Stromal cell of bone marrow (primary cell): Measurements from ENCODE around the gene RHBDL3.
"Not testable (repeated sequence)": the region's sequence is repeated elsewhere in the genome, so short reads cannot be mapped to it uniquely, and the experiment has no call there.

Experiments used
- DNase-seq: peaks from one replicate; pipeline ENCODE4 v3.0.0-alpha.2; 2012; ENCODE audit warnings: low read depth

The RHBDL3 gene, protein sequence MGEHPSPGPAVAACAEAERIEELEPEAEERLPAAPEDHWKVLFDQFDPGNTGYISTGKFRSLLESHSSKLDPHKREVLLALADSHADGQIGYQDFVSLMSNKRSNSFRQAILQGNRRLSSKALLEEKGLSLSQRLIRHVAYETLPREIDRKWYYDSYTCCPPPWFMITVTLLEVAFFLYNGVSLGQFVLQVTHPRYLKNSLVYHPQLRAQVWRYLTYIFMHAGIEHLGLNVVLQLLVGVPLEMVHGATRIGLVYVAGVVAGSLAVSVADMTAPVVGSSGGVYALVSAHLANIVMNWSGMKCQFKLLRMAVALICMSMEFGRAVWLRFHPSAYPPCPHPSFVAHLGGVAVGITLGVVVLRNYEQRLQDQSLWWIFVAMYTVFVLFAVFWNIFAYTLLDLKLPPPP

DNA sequence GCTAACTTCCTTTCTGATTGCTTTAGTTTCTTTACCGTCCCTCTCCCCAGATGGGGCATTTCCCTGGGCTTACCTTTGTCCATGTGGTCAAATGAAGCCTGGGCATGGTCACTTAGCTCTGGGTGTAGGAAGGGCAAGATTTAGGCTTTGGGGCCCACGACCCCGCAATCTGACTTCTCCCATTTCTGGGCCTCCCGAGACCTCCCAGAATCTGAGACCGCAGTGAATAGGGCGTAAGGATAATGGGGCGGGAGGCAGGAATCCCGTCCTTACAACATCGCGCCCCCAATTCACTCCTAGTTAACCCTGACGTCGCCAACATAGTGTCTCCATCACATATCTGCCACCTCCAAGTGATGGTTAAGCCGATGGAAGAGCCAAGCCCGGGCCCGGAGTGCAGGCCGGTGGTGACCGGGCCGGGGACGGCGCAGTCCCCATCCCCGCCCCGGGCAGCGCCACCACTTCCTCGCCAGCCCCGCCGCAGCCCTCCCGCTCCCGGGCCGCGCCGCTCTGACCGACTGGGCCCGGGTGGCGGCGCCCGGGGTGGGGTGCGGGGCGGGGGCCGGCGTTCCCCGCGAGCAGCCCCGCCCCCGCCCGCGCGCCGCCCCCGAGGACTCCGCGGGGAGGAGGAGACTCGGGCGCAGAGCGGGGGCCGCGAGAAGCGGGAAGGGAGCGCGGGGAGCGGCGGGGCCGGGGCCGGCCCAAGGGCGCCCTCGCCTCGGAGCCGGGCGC lies at the start of gene RHBDL3:
TSS of gene RHBDL3 (plus strand) at position 641 of the 732 bp plus-strand sequence. CDS start 358 bp downstream, outside the sequence.
- DNase-seq, result no peak

DNA sequence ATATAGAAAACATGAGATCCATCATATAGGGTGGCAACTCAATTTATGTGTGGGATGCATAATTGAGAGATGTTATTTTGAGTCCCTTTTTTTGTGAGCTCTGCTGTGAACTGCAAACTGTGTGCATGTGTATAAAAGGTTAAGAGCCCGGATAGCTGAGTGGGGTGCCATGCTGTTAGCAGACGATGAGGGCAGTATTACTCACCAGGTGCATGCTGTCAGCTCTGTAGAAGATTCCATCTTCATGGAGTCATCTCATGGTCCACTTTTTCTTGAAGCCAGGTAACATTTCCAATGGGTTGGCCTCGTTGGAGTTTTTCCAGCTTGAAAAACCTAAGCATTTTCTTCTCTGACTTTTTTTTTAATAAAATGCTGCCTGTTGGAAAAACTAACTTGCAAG lies 43.0 kb upstream of the RHBDL3 start:
- DNase-seq, result no peak

DNA sequence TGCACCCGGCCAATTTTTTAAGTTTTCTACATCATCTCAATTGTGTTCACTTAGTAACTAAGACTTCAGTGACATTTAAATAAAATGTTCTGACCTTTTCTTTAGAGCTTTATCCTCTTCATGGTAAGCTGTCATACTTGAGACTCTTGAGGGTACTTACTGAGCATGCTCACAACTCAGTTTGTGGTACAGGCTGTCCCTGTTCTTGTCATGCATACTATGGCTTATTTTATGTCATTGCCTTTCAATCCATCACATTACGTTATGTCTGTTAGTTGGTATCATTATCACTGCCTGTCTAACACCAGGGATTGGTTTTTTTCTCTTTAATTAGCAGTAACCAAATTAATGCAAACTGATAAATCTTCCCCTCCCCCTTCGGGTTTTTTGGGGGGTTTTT lies 41.9 kb upstream of the RHBDL3 start:
- DNase-seq, result no peak

DNA sequence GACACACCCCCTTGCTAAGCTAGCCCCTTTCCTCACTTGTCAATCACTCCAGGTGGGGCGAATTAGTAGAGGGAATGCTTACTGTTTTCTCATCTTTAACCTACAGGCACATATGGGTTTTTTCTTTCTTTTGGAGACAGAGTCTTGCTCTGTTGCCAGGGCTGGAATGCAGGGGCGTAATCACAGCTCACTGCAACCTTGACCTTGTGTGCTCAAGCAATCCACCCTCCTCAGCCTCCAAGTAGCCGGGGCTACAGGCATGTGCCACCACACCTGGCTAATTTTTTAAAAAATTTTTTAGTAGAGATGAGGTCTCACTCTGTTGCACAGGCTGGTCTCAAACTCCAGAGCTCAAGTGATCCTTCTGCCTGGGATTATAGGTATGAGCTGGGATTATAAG lies 38.7 kb upstream of the RHBDL3 start:
- no peak for DNase-seq

DNA sequence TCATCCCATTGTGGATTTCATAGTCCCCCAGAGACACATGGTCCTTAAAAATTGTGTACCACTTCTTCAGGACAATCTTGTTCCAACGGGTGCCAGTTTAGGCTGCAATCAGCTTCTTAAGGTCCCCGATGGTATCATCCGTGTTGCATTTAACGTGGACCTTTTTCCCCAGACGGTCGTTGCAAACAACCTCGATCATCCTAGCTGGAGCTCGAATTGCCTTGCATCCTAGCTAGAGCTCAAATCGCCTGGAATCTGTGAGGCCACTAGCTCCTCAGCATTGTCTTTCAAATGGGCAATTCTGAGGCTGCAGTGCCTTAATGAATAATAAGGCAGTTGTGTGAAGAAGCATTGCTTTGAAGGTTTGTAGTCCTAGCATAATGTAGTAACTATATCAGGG lies 37.7 kb upstream of the RHBDL3 start:
- no peak for DNase-seq

DNA sequence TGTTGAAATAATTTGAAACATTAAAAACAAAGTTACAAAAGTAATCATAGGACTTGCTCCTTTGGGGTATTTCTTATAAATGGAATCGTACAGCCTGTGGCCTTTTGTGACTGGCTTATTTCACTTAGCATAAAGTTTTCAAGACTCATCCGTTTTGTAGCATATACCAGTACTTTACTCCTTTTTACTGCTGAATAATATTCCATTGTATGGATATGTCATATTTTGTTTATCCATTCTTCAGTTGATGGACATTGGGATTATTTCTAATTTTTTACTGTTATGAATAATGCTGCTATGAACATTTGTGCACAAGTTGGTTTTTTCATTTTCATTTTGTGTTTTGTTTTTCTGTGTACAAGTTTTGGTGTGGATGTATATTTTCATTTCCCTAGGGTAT lies 30.0 kb upstream of the RHBDL3 start:
- no peak for DNase-seq

DNA sequence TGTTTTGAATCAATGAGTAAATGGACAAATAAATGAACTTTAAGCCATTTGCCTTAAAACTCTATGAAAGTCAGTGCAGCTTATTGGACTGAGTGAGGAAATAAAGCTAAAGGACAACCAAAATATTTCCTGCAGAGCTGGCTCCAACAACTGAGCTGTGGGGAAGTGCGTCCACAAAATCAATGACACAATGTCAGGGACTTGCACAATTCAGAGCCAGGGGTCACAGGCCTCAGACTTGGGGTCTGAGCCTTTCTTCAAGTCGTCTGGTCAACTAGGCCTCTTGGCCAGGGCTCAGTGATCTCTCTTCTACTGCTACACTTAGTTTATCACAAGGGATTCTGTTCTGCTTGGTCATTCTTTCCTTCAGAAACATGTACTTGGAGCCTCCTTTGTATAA lies 26.2 kb upstream of the RHBDL3 start:
- no peak for DNase-seq

DNA sequence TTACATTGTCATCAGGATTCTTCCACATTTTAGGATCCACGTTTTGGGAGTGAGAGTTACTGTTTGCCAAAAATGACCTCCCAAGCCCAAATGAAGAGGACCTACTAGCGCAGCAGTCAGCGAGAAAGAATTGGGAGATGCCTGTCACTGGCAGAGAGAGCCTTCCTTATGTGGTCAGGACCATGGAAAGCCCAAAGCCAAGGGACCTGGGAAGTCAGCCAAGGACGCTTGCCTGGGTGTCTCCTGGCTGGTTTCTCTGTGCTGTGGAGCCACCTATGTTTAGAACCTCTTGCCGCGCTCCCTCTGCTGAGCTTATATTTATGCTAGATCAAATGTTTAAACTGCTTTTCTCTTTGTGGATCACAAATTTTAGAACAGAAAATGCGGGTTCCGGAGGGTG lies 24.9 kb upstream of the RHBDL3 start:
- DNase-seq, result peak; percentile 15

DNA sequence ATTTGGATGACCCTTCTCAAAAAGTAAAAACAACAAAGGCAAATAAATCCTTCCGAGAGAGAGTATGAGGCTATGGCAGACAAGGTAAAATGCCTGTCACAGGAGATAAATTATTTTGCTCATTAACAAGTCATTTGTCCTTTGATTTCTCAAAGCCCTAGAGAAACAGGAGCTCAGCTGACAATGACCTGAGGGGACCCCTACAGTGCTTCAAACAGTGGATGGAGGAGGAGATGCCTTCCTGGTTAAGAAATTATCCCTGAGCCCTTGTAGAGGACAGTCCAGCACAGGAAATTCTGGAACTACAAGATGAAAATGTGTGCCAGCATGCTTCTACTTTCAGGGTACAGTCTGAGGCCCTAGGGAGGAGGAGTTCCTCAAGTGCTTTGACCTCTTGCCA lies 24.0 kb upstream of the RHBDL3 start:
- DNase-seq, result no peak

DNA sequence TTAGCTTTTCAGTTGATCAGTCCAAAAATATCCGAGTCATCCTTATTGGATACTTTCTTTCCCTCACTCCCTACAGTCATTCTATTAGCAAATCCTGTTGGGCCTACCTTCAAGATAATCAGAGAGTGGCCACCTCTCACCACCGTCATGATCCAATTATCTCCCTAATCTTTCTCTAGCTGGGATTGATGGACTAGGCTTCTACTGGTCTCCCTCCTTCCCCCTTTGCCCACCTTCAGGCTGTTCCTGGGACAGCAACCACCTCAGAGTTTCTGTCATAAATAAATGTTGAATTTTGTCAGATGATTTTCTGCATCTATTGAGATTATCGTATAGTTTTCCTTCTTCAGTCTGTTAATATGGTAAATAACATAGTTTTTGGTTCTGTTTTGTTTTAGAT lies 16.2 kb upstream of the RHBDL3 start:
- DNase-seq, result no peak

DNA sequence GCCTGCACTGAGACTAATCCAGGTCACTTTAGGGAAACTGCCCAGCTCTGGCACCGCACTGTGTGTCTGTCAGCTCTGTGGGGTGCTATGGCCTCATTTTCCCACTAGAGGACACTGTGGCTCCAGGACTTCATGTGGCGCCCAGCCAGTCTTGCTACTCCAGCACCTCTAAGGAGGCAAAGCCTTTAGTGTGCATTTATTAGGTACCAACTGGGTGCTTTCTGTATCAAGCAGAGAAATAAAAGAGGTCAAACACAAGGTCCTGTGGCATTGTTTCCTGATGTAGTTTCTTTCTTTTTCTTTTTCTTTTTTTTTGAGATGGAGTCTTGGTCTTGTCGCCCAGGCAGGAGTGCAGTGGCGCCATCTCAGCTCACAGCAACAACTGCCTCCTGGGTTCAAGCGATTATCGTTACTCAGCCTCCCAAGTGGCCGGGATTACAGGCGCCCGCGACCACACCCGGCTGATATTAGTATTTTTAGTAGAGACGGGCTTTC lies 12.5 kb upstream of the RHBDL3 start:
- peak; percentile 58 for DNase-seq

DNA sequence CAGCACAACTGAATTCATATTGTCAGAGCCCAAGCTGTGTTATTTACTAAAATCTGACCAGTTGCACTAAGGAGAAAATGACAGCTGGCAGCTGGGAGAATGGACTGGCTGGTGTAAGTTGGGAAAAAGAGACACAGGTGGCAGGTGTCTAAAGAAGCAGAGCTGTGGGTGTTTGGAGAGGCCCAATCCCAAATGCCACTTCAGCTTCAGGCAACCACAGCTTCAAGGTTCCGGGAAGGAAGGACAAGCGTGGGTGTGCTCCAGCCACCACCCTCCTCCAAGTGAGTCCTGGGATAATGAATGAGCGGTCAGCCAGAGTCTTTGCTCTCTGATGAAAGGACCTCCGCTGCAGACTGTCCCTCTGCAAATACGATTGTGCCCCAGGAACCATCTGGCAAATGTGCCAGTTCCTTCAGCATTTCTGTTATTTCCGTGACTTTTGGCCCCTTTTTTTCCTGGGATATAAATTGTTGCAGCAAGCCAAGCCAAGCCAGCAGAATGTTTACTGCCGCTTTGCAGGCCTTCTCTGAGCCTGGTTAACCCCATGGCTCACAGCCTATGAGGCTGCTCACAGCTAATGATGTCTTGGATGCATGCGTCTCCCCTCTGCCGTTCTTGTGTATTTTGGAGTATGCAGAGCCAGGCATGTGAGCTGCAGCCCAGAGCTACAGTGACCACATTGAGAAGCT lies 9.5 kb upstream of the RHBDL3 start:
- DNase-seq, result peak; percentile 22

DNA sequence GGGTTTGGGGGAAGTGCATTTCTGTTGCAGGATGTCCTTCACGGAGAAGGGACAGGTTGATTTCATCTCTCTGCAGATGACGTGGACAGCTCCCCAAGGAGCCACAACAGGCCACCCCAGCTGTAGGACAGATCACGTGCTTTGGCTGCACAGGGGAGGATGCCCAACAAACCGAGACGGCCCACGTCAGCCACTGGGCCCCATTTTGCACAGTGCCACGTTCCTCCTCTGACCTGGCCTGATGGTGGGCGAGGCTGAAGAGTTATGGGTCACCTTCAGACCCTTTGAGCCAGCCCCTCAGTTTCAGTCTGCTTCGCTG lies 9.0 kb upstream of the RHBDL3 start:
- no peak for DNase-seq

DNA sequence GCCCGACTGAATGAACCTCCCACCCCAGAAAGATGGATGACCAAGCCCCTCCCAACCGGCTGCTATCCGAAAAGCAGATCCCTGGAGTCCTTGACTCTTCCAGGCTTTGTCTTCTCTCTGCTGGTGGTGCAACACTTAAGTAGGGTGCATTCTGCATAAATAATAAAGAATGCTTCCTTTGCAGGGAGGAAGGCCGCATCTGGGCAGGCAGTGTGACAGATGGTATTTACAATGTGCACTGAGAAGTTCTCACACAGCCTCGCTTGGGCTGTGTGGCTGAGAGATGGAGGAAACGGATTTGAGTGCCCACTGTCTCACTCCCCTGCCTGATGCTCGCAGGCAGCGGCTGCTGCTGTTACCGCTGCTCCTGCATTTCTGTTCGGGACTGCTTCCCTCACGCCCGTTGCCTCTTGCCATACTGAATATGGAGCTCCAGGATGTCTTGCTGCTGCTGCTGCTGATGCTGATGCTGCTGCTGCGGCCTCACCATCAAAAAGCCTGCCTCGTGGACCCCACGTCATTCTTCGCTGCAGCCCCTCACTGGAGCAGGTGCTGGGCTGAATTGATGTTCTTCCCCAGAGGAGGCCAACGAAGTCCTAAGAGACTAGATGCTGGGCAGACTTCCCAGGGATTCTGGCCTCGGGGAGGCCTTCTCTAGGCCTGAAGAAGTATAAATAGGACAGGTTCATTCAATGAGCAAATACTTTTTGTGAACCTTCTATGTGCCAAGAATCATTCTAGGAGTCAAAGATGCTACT lies 7.1 kb upstream of the RHBDL3 start:
- DNase-seq, result no peak

DNA sequence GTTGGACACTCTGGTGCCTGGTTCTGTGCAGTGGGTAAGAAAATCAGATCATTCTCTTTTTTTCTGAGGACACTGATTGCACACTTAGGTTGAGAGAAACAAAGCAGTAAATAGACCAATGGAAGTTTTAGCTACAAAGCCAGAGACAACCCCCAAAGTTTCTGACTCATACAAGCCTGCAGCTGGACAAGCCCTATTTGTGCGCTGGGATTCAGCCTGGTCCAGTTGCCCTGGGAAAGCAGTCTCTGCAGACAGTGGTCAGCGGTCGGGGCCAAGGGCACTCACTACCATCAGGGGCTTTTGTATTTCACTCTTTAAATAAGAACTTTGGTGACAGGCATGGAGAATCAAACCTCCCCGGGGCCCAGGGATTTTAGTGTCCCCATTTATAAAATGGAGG lies 6.0 kb upstream of the RHBDL3 start:
- peak; percentile 53 for DNase-seq

DNA sequence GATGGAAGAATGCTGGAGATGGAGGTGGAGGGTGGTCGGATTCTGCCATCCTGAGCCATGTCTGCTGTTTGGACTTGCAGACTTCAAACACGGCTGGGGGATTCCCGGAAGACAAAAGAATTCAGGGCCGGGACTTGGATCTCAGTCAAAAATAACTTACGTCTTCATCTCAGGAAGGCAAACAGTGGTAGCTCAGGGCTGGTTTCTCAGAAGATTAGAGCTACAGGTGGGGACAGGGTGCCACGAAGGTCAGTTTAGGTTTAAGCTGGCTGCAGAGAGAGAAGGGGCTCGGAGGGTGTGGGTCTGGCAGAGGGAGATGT lies 4.3 kb upstream of the RHBDL3 start:
- no peak for DNase-seq

DNA sequence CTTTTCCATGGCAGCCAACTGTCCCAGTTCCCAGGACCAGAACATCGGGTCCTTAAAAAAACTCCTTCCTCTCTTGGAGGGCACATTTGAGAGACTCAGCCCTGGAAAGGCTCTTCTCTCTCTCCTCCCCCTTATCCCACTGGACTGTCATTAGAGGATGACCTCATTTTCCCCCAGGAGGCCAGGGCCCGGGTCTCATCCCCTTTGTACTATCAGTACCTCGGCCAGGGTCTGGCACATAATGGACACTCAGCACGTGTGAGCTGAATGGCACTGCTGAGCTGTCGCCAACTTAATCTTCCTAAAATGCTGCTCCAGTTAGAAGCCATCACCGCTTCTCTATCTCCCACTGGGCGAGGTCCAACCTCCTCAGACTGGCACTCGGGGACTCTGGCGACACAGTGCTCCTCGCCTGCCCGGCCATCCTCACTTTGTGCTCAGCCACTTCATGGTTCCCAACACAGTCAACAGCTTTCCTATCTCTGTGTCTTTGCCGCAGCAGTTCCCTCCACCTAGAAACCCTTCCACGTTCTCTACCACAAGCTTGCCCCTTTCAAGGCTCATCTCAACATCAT lies 3.6 kb upstream of the RHBDL3 start:
- DNase-seq, result no peak

DNA sequence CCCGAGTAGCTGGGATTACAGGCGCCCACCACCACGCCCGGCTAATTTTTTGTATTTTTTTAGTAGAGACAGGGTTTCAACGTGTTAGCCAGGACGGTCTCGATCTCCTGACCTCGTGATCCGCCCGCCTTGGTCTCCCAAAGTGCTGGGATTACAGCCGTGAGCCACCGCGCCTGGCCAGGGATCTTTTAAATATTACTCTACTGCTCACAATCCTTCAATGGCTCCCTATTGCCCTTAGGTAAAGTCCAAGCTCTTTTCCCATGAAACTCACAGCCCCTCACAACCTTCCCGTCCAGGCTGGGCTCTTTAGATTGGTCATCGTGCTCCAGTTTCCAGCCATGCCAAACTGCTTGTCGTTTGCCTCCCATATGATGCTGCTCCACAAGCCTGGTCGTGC lies 2.1 kb upstream of the RHBDL3 start:
- DNase-seq, result not testable (repeated sequence)

DNA sequence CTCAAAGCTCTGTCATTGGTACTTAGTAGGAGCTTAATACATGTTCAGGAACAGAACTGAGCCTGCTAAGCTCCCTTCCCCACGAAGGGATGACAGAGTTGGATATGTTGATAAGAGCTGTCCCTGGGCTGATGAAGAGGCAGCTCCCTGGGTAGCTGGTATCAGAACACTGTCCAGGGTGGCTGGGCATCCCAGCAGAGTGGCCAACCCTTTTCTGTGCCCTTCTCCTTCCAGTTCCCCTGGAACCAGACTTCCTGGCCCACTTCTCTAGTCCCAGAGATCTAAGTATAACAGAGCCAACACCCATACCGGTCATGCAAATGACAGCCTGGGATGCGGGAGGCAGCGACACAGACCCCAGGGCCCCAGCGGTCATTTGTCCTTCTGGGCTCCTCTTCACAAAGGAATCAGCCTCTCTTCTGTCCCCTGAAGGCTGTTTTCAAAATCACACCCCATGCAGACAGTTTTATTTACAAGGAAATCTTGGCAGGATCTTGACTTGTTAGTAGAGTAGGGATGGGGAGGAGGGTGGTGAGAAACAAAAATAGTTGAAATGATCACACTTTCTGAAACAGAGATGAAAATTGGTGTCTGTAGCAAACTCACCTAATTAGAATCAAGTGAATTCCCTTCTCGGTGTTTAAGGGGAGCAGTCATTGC lies 1.4 kb upstream of the RHBDL3 start:
- no peak for DNase-seq

DNA sequence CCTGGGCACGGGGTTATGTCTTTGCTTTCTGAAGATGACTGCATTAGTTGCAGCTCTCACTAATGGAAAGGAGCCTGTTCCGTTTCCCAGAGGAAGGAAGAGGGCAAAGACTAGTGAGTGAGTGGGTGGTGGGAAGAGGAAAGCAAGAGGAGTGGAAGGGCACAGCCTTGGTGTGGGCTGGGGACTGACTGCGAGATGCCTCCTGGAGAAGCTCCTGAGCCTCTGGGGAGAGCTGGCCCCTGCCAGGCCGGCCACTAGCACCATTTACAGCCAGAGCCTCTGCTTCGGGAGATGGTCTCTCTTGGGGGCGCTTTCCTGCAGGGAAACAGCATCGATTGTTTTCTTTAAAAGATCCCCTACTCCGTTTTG lies 825 bp upstream of the RHBDL3 start:
- DNase-seq, result no peak

DNA sequence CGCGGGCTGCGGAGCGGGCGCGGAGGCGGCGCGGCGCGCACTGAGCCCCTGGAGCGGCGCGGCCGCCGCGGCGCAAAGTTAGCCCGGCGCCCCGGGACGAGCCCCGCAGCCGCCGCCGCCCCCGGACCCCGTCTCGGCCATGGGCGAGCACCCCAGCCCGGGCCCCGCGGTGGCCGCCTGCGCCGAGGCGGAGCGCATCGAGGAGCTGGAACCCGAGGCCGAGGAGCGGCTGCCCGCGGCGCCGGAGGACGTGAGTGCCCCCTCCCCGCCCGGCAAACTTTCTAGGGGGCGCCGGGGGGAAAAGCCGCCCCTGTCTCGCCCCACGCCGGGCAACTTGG lies 388 bp downstream of the RHBDL3 start:
- no peak for DNase-seq
